Breast epithelium (tissue), 4 donors: ENCODE data around the gene DND1. TPM values are rescaled to one million over a fixed set of nuclear protein-coding genes. Genes with fewer than 3 reads are reported as not detected.

Source experiments
- DNase-seq, 2 donors: peaks; one replicate each; pipeline ENCODE4 v3.0.0-alpha.2; 2019; ENCODE audit warnings: low spot score in 2 of 2
- H3K27ac ChIP-seq, 2 donors: fragments of 200-600 bp; sonication (generic) in 1 of 2; one replicate each; pipeline ENCODE4 v1.5.1; 2016 to 2019; ENCODE audit warnings: mild to moderate bottlenecking in 1 of 2
- H3K27me3 ChIP-seq, 2 donors: fragments of 200-600 bp; sonication (generic) in 1 of 2; one replicate each; pipeline versions ENCODE4 v1.5.1 to v1.6.0; 2017 to 2019; ENCODE audit warnings: control low read depth in 1 of 2, mild to moderate bottlenecking in 1 of 2
- H3K36me3 ChIP-seq: fragments of 200-600 bp; one replicate; pipeline ENCODE4 v1.5.1; 2019
- H3K4me1 ChIP-seq, 2 donors: fragments of 200-600 bp; sonication (generic); one replicate each; pipeline ENCODE4 v1.5.1; 2016 to 2019; ENCODE audit warnings: control low read depth in 1 of 2
- H3K4me3 ChIP-seq, 3 donors: fragments of 200-600 bp; sonication (generic); 1 replicate in 2 of 3; 2 replicates in 1 of 3; pipeline ENCODE4 v1.5.1; 2016 to 2019; ENCODE audit warnings: mild to moderate bottlenecking in 3 of 3, moderate library complexity in 2 of 3
- H3K9me3 ChIP-seq, 2 donors: fragments of 200-600 bp; sonication (generic) in 1 of 2; one replicate each; pipeline ENCODE4 v1.5.1; 2016 to 2019; ENCODE audit warnings: control low read depth in 1 of 2
- POLR2A ChIP-seq: fragments of 450-650 bp; IDR thresholded peaks from one replicate; pipeline ENCODE4 v1.6.1; 2016; ENCODE audit warnings: antibody characterized with exemption, mild to moderate bottlenecking, moderate library complexity
- POLR2AphosphoS5 ChIP-seq, 3 donors: sonication (generic); formaldehyde crosslinking; IDR thresholded peaks; one replicate each; pipeline ENCODE4 v1.6.1; 2017; ENCODE audit warnings: antibody characterized with exemption in 3 of 3
- intact Hi-C: fragments of 100-400 bp; cut with DNase I; formaldehyde crosslinking; loops from one replicate; pipeline ENCODE4 v1.15.1; 2023; ENCODE audit warnings: low total_unique reads
- total RNA-seq, 3 donors: library from RNA; depleted of rRNA; stranded (reverse); fragments of >200 nt; gene quantifications; one replicate each; pipeline ENCODE4 v1.1.0, GENCODE V29; 2016
- TF ChIP-seq, protein P1 (sequence below), 3 donors: fragments of 450-650 bp; IDR thresholded peaks; one replicate each; pipeline ENCODE4 v1.5.1; 2016 to 2017; ENCODE audit warnings: antibody characterized with exemption in 3 of 3, mild to moderate bottlenecking in 3 of 3, moderate library complexity in 3 of 3

The DND1 gene
- total RNA-seq, 3 donors from 2014 or later = 0.88 to 2.6 (median 1.4) TPM

DNA sequence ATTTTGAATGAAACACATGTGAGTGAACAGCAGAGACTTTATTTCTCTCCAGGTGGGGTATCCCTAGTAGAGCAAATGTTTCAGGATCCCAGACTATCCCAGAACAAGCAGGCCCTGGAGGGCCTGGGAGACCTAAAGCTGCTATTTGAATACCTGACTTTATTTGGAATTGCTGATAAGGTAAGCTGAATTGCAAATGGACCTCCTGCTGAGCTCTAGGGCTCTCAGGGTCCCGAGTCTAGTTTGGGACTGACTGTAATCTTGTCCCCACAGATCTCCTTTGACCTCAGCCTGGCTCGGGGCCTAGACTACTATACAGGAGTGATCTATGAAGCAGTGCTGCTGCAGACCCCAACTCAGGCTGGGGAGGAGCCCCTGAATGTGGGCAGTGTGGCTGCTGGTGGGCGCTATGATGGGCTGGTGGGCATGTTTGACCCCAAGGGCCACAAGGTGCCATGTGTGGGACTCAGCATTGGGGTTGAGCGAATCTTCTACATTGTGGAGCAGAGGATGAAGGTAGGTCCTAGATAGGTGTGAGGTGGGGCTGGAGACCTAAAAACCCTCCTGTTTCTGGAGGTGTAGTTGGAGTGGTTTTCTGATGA, 23.6 kb upstream of the DND1 start:
- Histone ChIP-seq H3K4me1 (peaks cover 0 to 15% of the 10 kb centered on the region in 2 donors), H3K4me3 (no peak overlapping the region), H3K27me3 (no peaks in the 10 kb centered on the region), H3K36me3 (peaks cover 15% of the 10 kb centered on the region), H3K9me3 (no peaks in the 10 kb centered on the region), H3K27ac (no peak overlapping the region)
- intact Hi-C loops = no loop called here
- no peak for DNase-seq
- TF ChIP-seq, protein P1, sequence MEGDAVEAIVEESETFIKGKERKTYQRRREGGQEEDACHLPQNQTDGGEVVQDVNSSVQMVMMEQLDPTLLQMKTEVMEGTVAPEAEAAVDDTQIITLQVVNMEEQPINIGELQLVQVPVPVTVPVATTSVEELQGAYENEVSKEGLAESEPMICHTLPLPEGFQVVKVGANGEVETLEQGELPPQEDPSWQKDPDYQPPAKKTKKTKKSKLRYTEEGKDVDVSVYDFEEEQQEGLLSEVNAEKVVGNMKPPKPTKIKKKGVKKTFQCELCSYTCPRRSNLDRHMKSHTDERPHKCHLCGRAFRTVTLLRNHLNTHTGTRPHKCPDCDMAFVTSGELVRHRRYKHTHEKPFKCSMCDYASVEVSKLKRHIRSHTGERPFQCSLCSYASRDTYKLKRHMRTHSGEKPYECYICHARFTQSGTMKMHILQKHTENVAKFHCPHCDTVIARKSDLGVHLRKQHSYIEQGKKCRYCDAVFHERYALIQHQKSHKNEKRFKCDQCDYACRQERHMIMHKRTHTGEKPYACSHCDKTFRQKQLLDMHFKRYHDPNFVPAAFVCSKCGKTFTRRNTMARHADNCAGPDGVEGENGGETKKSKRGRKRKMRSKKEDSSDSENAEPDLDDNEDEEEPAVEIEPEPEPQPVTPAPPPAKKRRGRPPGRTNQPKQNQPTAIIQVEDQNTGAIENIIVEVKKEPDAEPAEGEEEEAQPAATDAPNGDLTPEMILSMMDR (IDR thresholded peaks at IDR 0.05) = no peak
- TF ChIP-seq POLR2AphosphoS5 (IDR thresholded peaks at IDR 0.05) = no peak
- TF ChIP-seq POLR2A = no peak

DNA sequence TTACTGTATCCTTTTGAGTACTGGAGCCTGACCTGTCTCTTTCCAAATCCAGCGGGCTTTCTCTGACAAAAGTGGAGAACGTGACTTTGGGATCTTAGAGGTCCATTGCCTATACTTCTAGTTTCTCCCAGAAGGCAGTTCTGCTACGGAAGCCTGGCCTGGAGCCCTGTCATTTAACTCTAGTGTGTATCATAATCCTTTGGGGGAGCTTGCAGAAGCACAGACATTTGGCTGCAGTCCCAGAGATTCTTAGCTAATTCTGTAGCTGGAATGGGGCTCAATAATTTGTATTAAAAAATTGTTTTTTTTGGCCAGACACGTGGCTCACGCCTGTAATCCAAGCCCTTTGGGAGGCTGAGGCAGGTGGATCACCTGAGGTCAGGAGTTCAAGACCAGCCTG, 20.9 kb upstream of the DND1 start:
- H3K27ac ChIP-seq = no peak overlapping the region
- H3K4me1 ChIP-seq = peaks cover 0 to 12% of the 10 kb centered on the region in 2 donors
- no peak overlapping the region for H3K4me3 ChIP-seq
- no peak for DNase-seq
- no peaks in the 10 kb centered on the region for H3K27me3 ChIP-seq
- H3K9me3 ChIP-seq = no peaks in the 10 kb centered on the region
- intact Hi-C loops = no loop called here
- TF ChIP-seq, protein P1 (IDR thresholded peaks at IDR 0.05) = no peak
- TF ChIP-seq POLR2A = no peak
- TF ChIP-seq POLR2AphosphoS5 (IDR thresholded peaks at IDR 0.05) = no peak
- peaks cover 15% of the 10 kb centered on the region for H3K36me3 ChIP-seq

DNA sequence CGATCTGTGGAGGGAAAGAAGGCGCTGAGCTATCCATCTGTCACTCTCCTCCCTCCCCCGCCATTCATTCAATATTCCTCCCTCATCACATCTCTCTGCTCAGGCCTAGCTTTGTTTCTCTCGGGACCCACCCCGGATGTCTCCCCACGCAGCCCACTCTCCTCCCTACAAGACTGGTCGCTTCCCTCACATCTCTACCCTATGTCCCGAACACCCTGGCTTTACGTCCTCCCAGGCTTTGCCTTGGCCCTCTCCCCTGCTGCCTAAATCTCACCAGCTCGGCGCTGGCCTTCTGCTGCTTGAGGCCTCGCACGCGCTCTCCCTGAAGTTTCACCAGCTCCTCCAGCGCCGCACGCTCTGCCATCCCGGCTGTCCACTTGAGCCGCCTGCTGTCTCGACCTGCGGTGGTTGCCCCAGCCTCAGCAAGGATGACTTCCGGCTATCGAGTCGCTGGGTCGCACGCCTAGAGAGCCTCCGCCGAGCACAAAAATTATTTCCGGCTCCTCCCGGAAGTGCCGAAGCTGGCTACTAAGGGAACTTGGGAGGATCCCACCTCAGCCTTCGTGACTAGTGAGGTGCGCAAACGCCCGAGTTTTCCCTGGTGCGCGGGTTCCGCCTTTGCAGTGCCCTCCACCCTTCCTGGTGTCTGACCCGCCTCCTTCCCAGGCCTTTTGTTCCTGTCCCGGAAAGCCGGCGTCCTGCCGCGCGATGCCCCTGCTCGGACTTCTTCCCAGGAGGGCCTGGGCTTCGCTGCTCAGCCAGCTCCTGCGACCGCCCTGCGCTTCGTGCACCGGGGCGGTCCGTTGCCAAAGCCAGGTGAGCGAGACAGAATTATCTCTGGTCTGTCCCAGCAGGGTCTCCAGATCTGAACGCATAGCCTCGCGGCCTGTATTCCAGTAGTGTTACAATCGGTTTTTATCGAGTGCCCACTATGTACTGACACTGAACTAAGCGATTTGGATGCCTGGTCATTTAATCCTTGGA, 17.9 kb upstream of the DND1 start, which contains the start of the genes HARS1 and HARS2:
TSS of gene HARS1 (minus strand) at position 430 of the 984 bp plus-strand sequence. CDS start at position 364, 66 bp downstream.
TSS of gene HARS2 (plus strand) at position 515 of the 984 bp plus-strand sequence. CDS start at position 709, 194 bp downstream.
- TF ChIP-seq, protein P1 (IDR thresholded peaks at IDR 0.05) = no peak
- TF ChIP-seq POLR2A (peak; percentile 59), POLR2AphosphoS5 (IDR thresholded peaks at IDR 0.05) (peak; percentile 66 to 76 (median 71))
- Histone ChIP-seq H3K4me3 (peak within 1 kb of the TSS; percentile 85 to 92 (median 86)), H3K4me1 (peaks cover 0 to 12% of the 10 kb centered on the region in 2 donors), H3K27ac (peak within 1 kb of the TSS; percentile 87 to 91), H3K36me3 (peaks cover 5% of the 10 kb centered on the region), H3K9me3 (no peaks in the 10 kb centered on the region), H3K27me3 (no peaks in the 10 kb centered on the region)
- DNase-seq = peak; percentile 80 to 88
- intact Hi-C loops = no loop called here

DNA sequence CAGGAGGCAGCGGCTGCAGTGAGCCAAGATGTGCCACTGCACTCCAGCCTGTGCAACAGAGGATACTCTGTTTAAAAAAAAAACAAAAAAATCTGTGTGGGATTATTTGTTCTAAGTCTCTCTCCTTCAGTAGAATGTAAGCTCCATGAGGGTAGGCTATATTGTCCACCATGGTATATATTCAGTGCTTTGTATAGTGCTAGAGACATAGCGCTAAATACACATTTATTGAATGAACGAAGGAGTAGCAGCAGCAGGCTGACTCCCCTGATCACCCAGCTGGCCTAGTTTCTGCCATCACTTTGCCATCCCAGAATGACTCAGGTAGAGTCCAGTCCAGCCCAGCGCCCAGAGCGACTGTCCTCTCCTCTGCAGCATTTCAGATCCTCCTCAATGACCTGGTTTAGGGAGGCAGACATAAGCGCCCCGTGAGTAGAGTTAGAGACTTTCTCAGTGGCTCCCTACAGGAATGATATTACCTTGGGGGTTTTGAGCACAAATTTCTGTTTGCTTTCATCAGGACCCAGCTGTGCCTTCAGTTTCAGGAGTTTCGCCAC, 17.1 kb upstream of the DND1 start:
- H3K9me3 ChIP-seq = no peaks in the 10 kb centered on the region
- intact Hi-C loops = no loop called here
- H3K36me3 ChIP-seq = no peaks in the 10 kb centered on the region
- TF ChIP-seq, protein P1 (IDR thresholded peaks at IDR 0.05) = no peak
- TF ChIP-seq POLR2AphosphoS5 (IDR thresholded peaks at IDR 0.05) = no peak
- no peak for TF ChIP-seq POLR2A
- H3K27me3 ChIP-seq = no peaks in the 10 kb centered on the region
- H3K4me3 ChIP-seq = peak overlapping the region; percentile 85 to 92 (median 86)
- H3K4me1 ChIP-seq = peaks cover 0 to 12% of the 10 kb centered on the region in 2 donors
- DNase-seq = no peak
- H3K27ac ChIP-seq = peak overlapping the region; percentile 87 to 91
